GM06990 (cell line): Measurements from ENCODE around the gene ANAPC4.
"Not testable (repeated sequence)": the region's sequence is repeated elsewhere in the genome, so short reads cannot be mapped to it uniquely, and the experiment has no call there.

Source experiments
- DNase-seq: peaks from one replicate; pipeline ENCODE4 v3.0.0-alpha.2; 2011; ENCODE audit not compliant: insufficient read length; ENCODE audit errors: extremely low read depth
- H3K27me3 ChIP-seq: replicated peaks from 2 replicates; pipeline ENCODE4 v1.6.0; 2011; ENCODE audit warnings: low read length; ENCODE audit not compliant: control insufficient read depth, insufficient read depth
- H3K36me3 ChIP-seq: 2 replicates; pipeline ENCODE4 v1.5.1; 2011; ENCODE audit warnings: low read length; ENCODE audit not compliant: control insufficient read depth, insufficient read depth
- H3K4me3 ChIP-seq: replicated peaks from 2 replicates; pipeline ENCODE4 v1.5.1; 2011; ENCODE audit warnings: low read depth, mild to moderate bottlenecking, control low read depth, low read length
- CTCF ChIP-seq: IDR thresholded peaks from 2 replicates; pipeline ENCODE4 v1.5.1; 2011; ENCODE audit warnings: low read length, control low read depth, mild to moderate bottlenecking, inconsistent platforms; ENCODE audit not compliant: insufficient read depth, poor library complexity, severe bottlenecking

Gene ANAPC4

GRCh38 chr4:25368315-25368714 is 8.7 kb upstream of the ANAPC4 start:
- Histone ChIP-seq H3K4me3 (no peak overlapping the region), H3K36me3 (peaks cover 2% of the 10 kb centered on the region), H3K27me3 (no peaks in the 10 kb centered on the region)
- TF ChIP-seq CTCF: no peak
- DNase-seq: no peak

GRCh38 chr4:25370242-25370641 is 6.8 kb upstream of the ANAPC4 start:
- Histone ChIP-seq H3K27me3 (no peaks in the 10 kb centered on the region), H3K4me3 (no peak overlapping the region), H3K36me3 (peaks cover 1% of the 10 kb centered on the region)
- no peak for TF ChIP-seq CTCF
- DNase-seq: no peak

GRCh38 chr4:25372549-25372948 is 4.5 kb upstream of the ANAPC4 start:
- H3K27me3 ChIP-seq, H3K4me3 ChIP-seq, DNase-seq, H3K36me3 ChIP-seq: not testable (repeated sequence)

GRCh38 chr4:25377572-25378436 is 741 bp downstream of the ANAPC4 start:
- no peak for TF ChIP-seq CTCF
- Histone ChIP-seq H3K27me3 (no peaks in the 10 kb centered on the region), H3K4me3 (peak overlapping the region; percentile 89), H3K36me3 (no peaks in the 10 kb centered on the region; the same call in 1 of the 2 replicates)
- DNase-seq: no peak

GRCh38 chr4:25378437-25378743 is 1.3 kb downstream of the ANAPC4 start:
- no peaks in the 10 kb centered on the region for H3K27me3 ChIP-seq
- no peak for DNase-seq
- H3K4me3 ChIP-seq: peak overlapping the region; percentile 89
- H3K36me3 ChIP-seq: no peaks in the 10 kb centered on the region; the same call in 1 of the 2 replicates
- TF ChIP-seq CTCF: no peak

GRCh38 chr4:25379591-25379990 is 2.5 kb downstream of the ANAPC4 start:
- no peak for DNase-seq
- Histone ChIP-seq H3K4me3 (no peak overlapping the region), H3K27me3 (no peaks in the 10 kb centered on the region), H3K36me3 (peaks cover 1% of the 10 kb centered on the region)
- TF ChIP-seq CTCF: no peak
